Activated CD8-positive, alpha-beta memory T cell treated with anti-CD3 and anti-CD28 coated beads, Interleukin-2, amount 50 U/mL, for 1 hour (primary cell): ENCODE results near the gene CPT2.
A peak's percentile ranks its signal among the peaks of the same experiment; 100 is the strongest.
"Not testable (repeated sequence)": the region's sequence is repeated elsewhere in the genome, so short reads cannot be mapped to it uniquely, and the experiment has no call there.

Experiments used
- DNase-seq: peaks from one replicate; pipeline ENCODE4 v3.0.0-alpha.2; 2020; ENCODE audit errors: extremely low read depth

Gene CPT2

GRCh38 chr1:53182111-53182593 is 14.5 kb upstream of the CPT2 start:
- DNase-seq, result peak; percentile 26

- DNase-seq, result no peak
Observed at GRCh38 chr1:53182716-53183094, 13.9 kb upstream of the CPT2 start.

- DNase-seq, result no peak
Observed at GRCh38 chr1:53183095-53183990, 13.3 kb upstream of the CPT2 start.

- not testable (repeated sequence) for DNase-seq
Observed at GRCh38 chr1:53185955-53186297, 10.7 kb upstream of the CPT2 start.

- no peak for DNase-seq
Observed at GRCh38 chr1:53186533-53186932, 10.1 kb upstream of the CPT2 start.

GRCh38 chr1:53187401-53187800 is 9.2 kb upstream of the CPT2 start:
- DNase-seq, result no peak

GRCh38 chr1:53188099-53188498 is 8.5 kb upstream of the CPT2 start:
- DNase-seq, result no peak

GRCh38 chr1:53189061-53189460 is 7.6 kb upstream of the CPT2 start:
- DNase-seq, result no peak

GRCh38 chr1:53190210-53190611 is 6.4 kb upstream of the CPT2 start:
- no peak for DNase-seq

- no peak for DNase-seq
Observed at GRCh38 chr1:53195246-53196016, 1.2 kb upstream of the CPT2 start.

GRCh38 chr1:53196017-53196484 is 573 bp upstream of the CPT2 start:
- no peak for DNase-seq

- DNase-seq, result no peak
Observed at GRCh38 chr1:53197291-53198200, 922 bp downstream of the CPT2 start.

GRCh38 chr1:53198241-53198651 is 1.6 kb downstream of the CPT2 start:
- no peak for DNase-seq

- no peak for DNase-seq
Observed at GRCh38 chr1:53203466-53203865, 6.8 kb downstream of the CPT2 start.

- not testable (repeated sequence) for DNase-seq
Observed at GRCh38 chr1:53205496-53205895, 8.9 kb downstream of the CPT2 start.

- DNase-seq, result not testable (repeated sequence)
Observed at GRCh38 chr1:53206083-53206685, 9.6 kb downstream of the CPT2 start.

- DNase-seq, result no peak
Observed at GRCh38 chr1:53206735-53207379, 10.2 kb downstream of the CPT2 start.

GRCh38 chr1:53207726-53208125 is 11.1 kb downstream of the CPT2 start:
- DNase-seq, result no peak

GRCh38 chr1:53210352-53210751 is 13.7 kb downstream of the CPT2 start:
- DNase-seq, result no peak

GRCh38 chr1:53210954-53211353 is 14.3 kb downstream of the CPT2 start:
- DNase-seq, result no peak
